Effector memory CD8-positive, alpha-beta T cell (primary cell): ENCODE data around the gene SGMS1.
"Not testable (repeated sequence)": the region's sequence is repeated elsewhere in the genome, so short reads cannot be mapped to it uniquely, and the experiment has no call there.

Experiments
- ATAC-seq: fragments of 150-1000 bp; cut with Tn5 transposase; replicated peaks from 2 replicates; pipeline ENCODE4 v1.10.0; 2021; ENCODE audit warnings: mild to moderate bottlenecking, moderate library complexity
- DNase-seq, 3 experiments: peaks; one replicate each; pipeline ENCODE4 v3.0.0; 2021
- H3K27ac Mint-ChIP-seq, 2 donors: one replicate each; pipeline ENCODE4 v1.8.0; 2022; ENCODE audit warnings: mild to moderate bottlenecking in 2 of 2, mixed read lengths in 2 of 2, moderate library complexity in 2 of 2
- H3K27me3 Mint-ChIP-seq, 2 donors: one replicate each; pipeline ENCODE4 v1.8.0; 2022; ENCODE audit warnings: mixed read lengths in 2 of 2
- H3K36me3 Mint-ChIP-seq: one replicate; pipeline ENCODE4 v1.8.0; 2022; ENCODE audit warnings: mild to moderate bottlenecking, moderate library complexity, mixed read lengths; ENCODE audit not compliant: insufficient read depth
- H3K4me1 Mint-ChIP-seq, 2 donors: one replicate each; pipeline ENCODE4 v1.8.0; 2022; ENCODE audit warnings: low read depth in 2 of 2, mixed read lengths in 2 of 2
- H3K4me3 Mint-ChIP-seq, 2 donors: one replicate each; pipeline ENCODE4 v1.8.0; 2022; ENCODE audit warnings: mild to moderate bottlenecking in 2 of 2, mixed read lengths in 2 of 2, moderate library complexity in 2 of 2
- H3K9me3 Mint-ChIP-seq, 2 donors: one replicate each; pipeline ENCODE4 v1.8.0; 2022; ENCODE audit warnings: mixed read lengths in 2 of 2

Gene SGMS1

DNA sequence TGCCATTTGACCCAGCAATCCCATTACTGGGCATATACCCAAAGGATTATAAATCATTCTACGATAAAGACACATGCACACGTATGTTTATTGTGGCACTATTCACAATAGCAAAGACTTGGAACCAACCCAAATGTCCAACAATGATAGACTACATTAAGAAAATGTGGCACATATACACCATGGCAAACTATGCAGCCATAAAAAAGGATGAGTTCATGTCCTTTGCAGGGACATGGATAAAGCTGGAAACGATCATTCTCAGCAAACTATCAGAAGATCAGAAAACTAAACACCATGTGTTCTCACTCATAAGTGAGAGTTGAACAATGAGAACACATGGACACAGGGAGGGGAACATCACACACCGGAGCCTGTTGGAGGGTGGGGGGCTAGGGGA, 257.3 kb downstream of the SGMS1 start:
- not testable (repeated sequence) for H3K27ac Mint-ChIP-seq, H3K9me3 Mint-ChIP-seq, H3K36me3 Mint-ChIP-seq, H3K4me3 Mint-ChIP-seq, H3K27me3 Mint-ChIP-seq, ATAC-seq, DNase-seq
- peaks cover 2 to 27% of the 10 kb centered on the region in 2 donors for H3K4me1 Mint-ChIP-seq

DNA sequence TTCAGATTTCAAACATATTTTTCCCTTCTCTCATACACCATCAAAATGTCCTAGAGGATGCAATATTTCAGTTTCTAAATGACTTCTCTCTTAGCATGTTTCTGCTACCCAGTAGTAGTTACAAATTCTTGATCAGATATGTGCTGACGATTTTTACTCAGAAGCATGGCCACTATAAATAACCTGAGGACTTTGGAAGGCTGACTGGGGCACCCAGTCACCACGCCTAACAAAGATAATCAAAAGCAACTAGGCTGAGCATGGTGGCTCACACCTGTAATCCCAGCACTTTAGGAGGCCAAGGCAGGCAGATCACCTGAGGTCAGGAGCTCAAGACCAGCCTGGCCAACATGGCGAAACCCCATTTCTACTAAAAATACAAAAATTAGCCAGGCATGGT, 259.0 kb downstream of the SGMS1 start:
- H3K4me1 Mint-ChIP-seq, result peaks cover 2 to 33% of the 10 kb centered on the region in 2 donors
- not testable (repeated sequence) for ATAC-seq

DNA sequence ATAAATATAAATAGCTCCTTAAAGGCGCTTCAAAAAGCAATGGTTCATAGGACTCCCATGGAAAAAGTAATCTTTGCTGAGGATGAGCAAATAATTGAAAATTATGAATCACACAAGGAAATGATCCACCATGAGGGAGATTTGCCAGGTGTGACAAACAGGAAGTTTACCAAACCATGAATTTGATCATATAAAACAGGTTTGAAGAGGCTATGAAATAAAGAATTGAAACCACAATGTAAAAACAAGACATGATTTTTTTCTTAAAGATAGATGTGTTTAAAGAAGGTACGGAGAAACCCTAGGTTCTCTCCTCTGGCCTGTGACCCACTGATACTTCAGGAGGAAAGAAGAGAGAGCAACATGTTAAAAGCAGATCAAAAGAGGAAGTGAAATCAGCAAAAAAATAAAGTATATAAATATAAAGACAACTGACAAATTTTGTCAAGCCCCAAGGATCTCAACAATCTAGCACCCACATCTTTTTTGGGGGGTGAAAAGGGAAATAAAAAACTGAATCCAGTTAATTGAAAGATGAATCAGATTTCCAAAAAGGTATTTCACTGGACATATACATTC, 261.1 kb downstream of the SGMS1 start:
- H3K36me3 Mint-ChIP-seq, result no peaks in the 10 kb centered on the region
- peaks cover 4 to 35% of the 10 kb centered on the region in 2 donors for H3K4me1 Mint-ChIP-seq
- peak overlapping the region in 1 of 2 donors; percentile 34 for H3K4me3 Mint-ChIP-seq
- H3K27me3 Mint-ChIP-seq, result no peaks in the 10 kb centered on the region
- no peak for DNase-seq
- no peak overlapping the region for H3K27ac Mint-ChIP-seq
- ATAC-seq, result peak; percentile 37
- peaks cover 0 to 2% of the 10 kb centered on the region in 2 donors for H3K9me3 Mint-ChIP-seq

More for the DNA sequence above, 259.0 kb downstream of the SGMS1 start:
- not testable (repeated sequence) for H3K27ac Mint-ChIP-seq, DNase-seq, H3K27me3 Mint-ChIP-seq, H3K36me3 Mint-ChIP-seq, H3K9me3 Mint-ChIP-seq, H3K4me3 Mint-ChIP-seq

DNA sequence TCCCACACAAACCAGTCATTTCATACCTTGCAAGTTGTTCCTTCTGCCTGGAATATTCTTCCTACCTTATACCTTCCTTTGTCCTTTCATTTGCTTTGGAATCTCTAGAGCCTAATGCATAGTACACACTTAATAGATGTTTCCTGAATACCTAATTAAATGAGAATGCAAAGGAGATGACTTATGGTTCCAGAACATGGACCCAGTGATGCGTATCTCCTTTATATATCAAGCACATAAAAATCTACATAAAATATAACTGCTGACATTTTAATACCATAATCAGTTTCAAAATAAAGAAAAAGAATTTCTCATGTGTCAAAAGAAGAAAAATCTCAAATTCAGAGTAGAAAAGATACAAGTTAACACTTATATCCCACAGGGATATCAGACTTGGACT, 261.8 kb downstream of the SGMS1 start:
- no peaks in the 10 kb centered on the region for H3K36me3 Mint-ChIP-seq
- H3K4me1 Mint-ChIP-seq, result peaks cover 4 to 33% of the 10 kb centered on the region in 2 donors
- ATAC-seq, result no peak
- DNase-seq, result no peak
- H3K27ac Mint-ChIP-seq, result no peak overlapping the region
- no peak overlapping the region for H3K4me3 Mint-ChIP-seq
- peaks cover 0 to 2% of the 10 kb centered on the region in 2 donors for H3K9me3 Mint-ChIP-seq
- no peaks in the 10 kb centered on the region for H3K27me3 Mint-ChIP-seq

DNA sequence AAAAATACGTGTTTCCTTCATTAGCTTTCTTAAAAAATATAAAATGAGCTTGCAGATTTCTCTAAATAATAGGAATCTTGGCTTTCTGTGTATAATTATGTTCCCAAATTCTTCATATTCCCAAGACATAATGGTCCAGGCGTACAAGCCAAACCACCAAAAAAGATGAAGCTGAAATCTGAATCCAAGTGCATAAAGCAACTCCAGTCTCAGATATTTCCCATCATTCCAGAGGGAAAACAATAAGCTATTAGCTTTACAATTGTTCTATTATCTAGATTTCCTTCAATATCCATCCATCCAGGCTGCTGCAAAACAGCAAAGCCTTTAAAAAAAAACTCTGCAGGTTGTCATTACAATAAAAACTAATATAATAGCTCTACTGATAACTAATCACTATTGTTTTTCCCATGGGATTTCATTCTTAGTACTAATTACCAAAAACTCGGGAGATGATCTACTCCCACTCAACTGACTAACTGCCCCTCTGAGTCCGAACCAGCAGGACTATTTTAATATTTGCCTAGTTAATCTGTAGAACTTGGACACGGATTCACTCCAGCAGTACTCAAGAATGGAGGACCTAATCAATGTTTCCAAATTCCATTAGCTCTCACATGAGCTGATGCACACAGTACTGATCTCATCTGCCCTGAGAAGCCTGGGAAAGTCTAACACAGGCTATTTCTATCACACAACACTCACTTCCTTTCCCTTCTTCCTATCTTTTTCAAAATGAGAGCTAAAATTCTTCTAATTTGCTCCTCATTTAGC, 263.5 kb downstream of the SGMS1 start:
- Mint-ChIP-seq H3K36me3 (peaks cover 2% of the 10 kb centered on the region), H3K27ac (peak overlapping the region in 1 of 2 donors; percentile 57), H3K4me1 (peaks cover 2 to 30% of the 10 kb centered on the region in 2 donors), H3K27me3 (no peaks in the 10 kb centered on the region), H3K9me3 (peaks cover 0 to 2% of the 10 kb centered on the region in 2 donors), H3K4me3 (no peak overlapping the region)
- DNase-seq (no peak), ATAC-seq (no peak)

DNA sequence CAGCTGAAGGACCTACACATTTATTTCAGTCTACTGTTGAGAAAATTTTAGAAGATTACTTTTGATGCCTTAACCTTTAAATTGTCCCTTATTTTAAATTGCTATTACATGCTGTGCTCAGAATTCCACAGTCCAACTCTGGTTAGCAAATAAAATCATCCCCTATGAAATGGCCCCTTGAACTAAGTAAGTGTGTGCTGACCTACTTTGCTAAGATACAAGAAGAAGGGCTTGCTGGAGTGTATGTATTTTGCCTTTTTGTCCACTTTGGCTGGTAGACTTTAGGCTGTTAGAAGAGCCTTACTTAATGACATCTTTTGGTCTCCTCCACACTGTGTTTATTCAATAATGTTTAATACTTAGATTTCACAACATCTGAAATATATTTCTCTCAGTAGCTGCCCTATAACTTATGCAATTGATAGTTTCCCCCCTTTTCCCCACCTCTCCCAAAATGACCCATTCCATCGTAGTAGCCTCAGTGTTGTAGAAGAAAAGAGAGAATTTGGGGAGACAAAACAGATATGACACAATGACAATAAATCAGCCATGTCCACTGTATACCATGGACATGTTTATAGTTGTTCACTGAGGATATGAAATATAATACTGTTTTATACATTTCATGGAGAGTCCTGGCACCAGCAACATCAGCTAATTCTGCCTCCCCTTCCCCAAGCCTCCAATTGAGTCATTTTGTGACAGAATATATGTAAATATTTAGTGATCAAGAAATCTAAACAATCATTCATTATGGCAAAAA, 264.6 kb downstream of the SGMS1 start:
- peaks cover 2% of the 10 kb centered on the region for H3K36me3 Mint-ChIP-seq
- H3K27me3 Mint-ChIP-seq, result no peaks in the 10 kb centered on the region
- DNase-seq, result no peak
- peaks cover 4 to 30% of the 10 kb centered on the region in 2 donors for H3K4me1 Mint-ChIP-seq
- no peak for ATAC-seq
- H3K9me3 Mint-ChIP-seq, result peaks cover 0 to 2% of the 10 kb centered on the region in 2 donors
- no peak overlapping the region for H3K27ac Mint-ChIP-seq
- no peak overlapping the region for H3K4me3 Mint-ChIP-seq

DNA sequence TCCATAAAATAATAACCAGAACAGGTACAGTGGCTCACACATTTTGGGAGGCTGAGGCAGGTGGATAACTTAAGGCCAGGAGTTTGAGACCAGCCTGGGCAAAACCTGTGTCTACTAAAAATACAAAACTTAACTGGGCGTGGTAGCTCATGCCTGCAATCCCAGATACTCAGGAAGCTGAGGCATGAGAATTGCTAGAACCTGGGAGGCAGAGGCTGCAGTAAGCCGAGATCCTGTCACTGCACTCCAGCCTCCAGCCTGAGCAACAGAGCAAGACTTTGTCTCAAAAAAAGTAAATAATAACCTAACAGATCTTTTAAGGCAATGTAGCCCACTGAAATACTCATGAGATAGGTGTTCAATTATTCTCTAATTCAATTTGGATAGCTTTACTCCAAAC, 265.3 kb downstream of the SGMS1 start:
- H3K27ac Mint-ChIP-seq, result no peak overlapping the region
- peaks cover 0 to 2% of the 10 kb centered on the region in 2 donors for H3K9me3 Mint-ChIP-seq
- no peak overlapping the region for H3K4me3 Mint-ChIP-seq
- ATAC-seq (no peak), DNase-seq (no peak)
- peaks cover 4 to 25% of the 10 kb centered on the region in 2 donors for H3K4me1 Mint-ChIP-seq
- no peaks in the 10 kb centered on the region for H3K27me3 Mint-ChIP-seq
- H3K36me3 Mint-ChIP-seq, result peaks cover 2% of the 10 kb centered on the region

DNA sequence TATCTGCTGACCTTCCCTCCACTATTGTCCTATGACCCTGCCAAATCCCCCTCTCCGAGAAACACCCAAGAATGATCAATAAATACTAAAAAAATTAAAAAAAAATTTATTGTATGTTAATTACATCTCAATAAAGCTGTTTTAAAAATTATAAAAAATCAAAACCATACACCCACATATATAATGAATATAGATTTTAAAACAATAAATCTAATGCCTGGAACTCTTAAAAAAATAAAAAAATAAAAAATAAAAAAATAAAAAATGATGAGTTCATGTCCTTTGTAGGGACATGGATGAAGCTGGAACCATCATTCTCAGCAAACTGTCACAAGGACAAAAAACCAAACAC, 267.3 kb downstream of the SGMS1 start:
- H3K36me3 Mint-ChIP-seq, H3K27me3 Mint-ChIP-seq, H3K27ac Mint-ChIP-seq, DNase-seq, H3K4me3 Mint-ChIP-seq, H3K9me3 Mint-ChIP-seq, ATAC-seq: not testable (repeated sequence)
- peaks cover 4 to 14% of the 10 kb centered on the region in 2 donors for H3K4me1 Mint-ChIP-seq

DNA sequence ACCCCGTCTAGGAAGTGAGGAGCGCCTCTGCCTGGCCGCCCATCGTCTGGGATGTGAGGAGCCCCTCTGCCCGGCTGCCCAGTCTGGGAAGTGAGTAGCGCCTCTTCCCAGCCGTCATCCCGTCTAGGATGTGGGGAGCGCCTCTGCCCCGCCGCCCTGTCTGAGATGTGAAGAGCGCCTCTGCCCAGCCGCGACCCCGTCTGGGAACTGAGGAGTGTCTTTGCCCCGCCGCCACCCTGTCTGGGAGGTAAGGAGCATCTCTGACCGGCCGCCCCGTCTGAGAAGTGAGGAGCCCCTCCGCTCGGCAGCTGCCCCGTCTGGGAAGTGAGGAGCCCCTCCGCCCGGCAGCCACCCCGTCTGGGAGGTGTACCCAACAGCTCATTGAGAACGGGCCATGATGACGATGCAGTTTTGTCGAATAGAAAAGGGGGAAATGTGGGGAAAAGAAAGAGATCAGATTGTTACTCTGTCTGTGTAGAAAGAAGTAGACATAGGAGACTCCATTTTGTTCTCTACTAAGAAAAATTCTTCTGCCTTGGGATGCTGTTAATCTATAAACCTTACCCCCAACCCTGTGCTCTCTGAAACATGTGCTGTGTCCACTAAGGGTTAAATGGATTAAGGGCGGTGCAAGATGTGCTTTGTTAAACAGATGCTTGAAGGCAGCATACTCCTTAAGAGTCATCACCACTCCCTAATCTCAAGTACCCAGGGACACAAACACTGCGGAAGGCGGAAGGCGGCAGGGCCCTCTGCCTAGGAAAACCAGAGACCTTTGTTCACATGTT, 267.9 kb downstream of the SGMS1 start:
- not testable (repeated sequence) for H3K27ac Mint-ChIP-seq, H3K36me3 Mint-ChIP-seq, H3K27me3 Mint-ChIP-seq, H3K9me3 Mint-ChIP-seq, DNase-seq, ATAC-seq, H3K4me3 Mint-ChIP-seq
- peaks cover 4 to 11% of the 10 kb centered on the region in 2 donors for H3K4me1 Mint-ChIP-seq

DNA sequence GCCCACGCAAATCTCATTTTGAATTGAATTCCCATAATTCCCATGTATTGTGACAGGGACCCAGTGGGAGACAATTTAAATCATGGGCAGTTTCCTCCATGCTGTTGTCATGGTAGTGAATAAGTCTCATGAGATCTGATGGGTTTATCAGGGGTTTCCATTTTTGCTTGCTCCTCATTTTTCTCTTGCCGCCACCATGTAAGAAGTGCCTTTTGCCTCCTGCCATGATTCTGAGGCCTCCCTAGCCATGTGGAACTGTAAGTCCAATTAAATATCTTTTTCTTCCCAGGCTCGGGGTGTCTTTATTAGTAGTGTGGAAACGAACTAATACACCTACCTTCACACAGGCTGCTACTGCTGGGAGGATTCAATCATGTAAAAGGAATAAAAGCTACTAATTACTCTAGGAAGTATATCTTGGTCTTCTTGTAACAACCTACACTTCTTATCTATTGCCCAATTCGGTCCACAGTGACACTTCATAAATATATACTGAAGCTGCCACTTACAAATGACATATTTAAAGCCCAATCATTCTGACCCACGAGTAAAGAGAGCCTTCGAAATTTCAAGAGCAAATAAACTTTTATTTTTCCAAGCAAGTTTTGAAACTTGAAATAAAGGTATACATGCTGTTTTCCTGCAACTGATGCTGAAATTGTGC, 272.1 kb downstream of the SGMS1 start:
- ATAC-seq (no peak), DNase-seq (no peak)
- H3K9me3 Mint-ChIP-seq, result no peaks in the 10 kb centered on the region
- no peak overlapping the region for H3K4me3 Mint-ChIP-seq
- H3K36me3 Mint-ChIP-seq, result peaks cover 2% of the 10 kb centered on the region
- H3K4me1 Mint-ChIP-seq, result peaks cover 25 to 30% of the 10 kb centered on the region in 2 donors
- H3K27ac Mint-ChIP-seq, result no peak overlapping the region
- H3K27me3 Mint-ChIP-seq, result no peaks in the 10 kb centered on the region

DNA sequence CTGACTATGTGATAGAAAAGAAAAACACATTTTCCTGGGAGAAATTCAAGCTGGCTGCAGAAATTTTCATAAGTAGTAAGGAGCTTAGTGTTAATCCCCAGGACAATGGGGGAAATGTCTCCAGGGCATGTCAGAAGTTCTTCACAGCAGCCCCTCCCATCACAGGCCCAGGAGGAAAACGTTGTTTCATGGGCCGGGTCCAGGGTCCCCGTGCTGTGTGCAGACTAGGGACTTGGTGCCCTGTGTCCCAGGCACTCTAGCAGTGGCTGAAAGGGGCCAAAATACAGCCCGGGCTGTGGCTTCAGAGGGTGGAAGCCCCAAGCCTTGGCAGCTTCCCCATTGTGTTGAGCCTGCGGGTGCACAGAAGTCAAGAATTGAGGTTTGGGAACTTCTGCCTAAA, 273.4 kb downstream of the SGMS1 start:
- ATAC-seq (no peak), DNase-seq (no peak)
- Mint-ChIP-seq H3K4me1 (peaks cover 25 to 34% of the 10 kb centered on the region in 2 donors), H3K4me3 (no peak overlapping the region), H3K9me3 (no peaks in the 10 kb centered on the region), H3K27ac (peak overlapping the region in 1 of 2 donors; percentile 12), H3K27me3 (no peaks in the 10 kb centered on the region), H3K36me3 (no peaks in the 10 kb centered on the region)

DNA sequence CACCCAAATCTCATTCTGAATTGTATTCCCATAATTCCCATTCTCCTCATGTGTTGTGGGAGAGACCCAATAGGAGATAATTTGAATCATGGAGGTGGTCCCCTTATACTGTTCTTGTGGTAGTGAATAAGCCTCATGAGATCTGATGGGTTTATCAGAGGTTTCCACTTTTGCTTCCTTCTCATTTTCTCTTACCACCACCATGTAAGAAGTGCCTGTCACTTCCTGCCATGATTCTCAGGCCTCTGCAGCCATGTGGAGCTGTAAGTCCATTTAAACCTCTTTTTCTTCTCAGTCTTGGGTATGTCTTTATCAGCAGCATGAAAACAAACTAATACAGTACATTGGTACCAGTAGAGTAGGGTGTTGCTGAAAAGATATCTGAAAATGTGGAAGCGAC, 274.2 kb downstream of the SGMS1 start:
- no peak for DNase-seq
- Mint-ChIP-seq H3K36me3 (no peaks in the 10 kb centered on the region), H3K27me3 (no peaks in the 10 kb centered on the region), H3K9me3 (no peaks in the 10 kb centered on the region), H3K4me1 (peaks cover 25 to 34% of the 10 kb centered on the region in 2 donors), H3K27ac (no peak overlapping the region), H3K4me3 (no peak overlapping the region)
- ATAC-seq, result no peak

DNA sequence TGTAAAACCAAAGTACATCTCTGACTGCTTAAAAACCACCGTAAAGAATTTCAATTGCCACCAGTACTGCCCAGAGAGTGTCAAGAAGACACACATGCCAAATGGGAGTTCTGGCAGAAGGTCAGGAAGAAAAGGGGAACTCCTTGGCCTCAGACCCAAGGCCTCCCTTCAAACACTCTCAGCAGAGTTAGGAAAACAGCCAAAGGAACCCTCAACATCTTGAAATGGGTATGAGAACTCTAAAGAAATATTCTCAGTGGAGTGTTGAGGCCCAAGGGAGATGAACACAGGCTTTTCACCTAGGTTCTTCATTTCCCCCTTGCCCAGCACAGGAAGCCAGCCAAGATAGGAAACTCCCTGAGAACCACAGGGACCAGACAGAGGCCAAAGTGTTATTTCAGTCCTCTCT, 276.4 kb downstream of the SGMS1 start:
- Mint-ChIP-seq H3K9me3 (no peaks in the 10 kb centered on the region), H3K27me3 (no peaks in the 10 kb centered on the region), H3K4me1 (peaks cover 24 to 34% of the 10 kb centered on the region in 2 donors), H3K4me3 (no peak overlapping the region), H3K27ac (peak overlapping the region in 1 of 2 donors; percentile 64), H3K36me3 (peaks cover 3% of the 10 kb centered on the region)
- ATAC-seq (peak; percentile 63), DNase-seq (no peak)
